Effector memory CD8-positive, alpha-beta T cell (primary cell): ENCODE results near the gene ADPRM.
"Not testable (repeated sequence)": the region's sequence is repeated elsewhere in the genome, so short reads cannot be mapped to it uniquely, and the experiment has no call there.

Experiments used
- ATAC-seq: fragments of 150-1000 bp; cut with Tn5 transposase; replicated peaks from 2 replicates; pipeline ENCODE4 v1.10.0; 2021; ENCODE audit warnings: mild to moderate bottlenecking, moderate library complexity
- DNase-seq, 3 experiments: peaks; one replicate each; pipeline ENCODE4 v3.0.0; 2021
- H3K27ac Mint-ChIP-seq, 2 donors: one replicate each; pipeline ENCODE4 v1.8.0; 2022; ENCODE audit warnings: mild to moderate bottlenecking in 2 of 2, mixed read lengths in 2 of 2, moderate library complexity in 2 of 2
- H3K27me3 Mint-ChIP-seq, 2 donors: one replicate each; pipeline ENCODE4 v1.8.0; 2022; ENCODE audit warnings: mixed read lengths in 2 of 2
- H3K36me3 Mint-ChIP-seq: one replicate; pipeline ENCODE4 v1.8.0; 2022; ENCODE audit warnings: mild to moderate bottlenecking, moderate library complexity, mixed read lengths; ENCODE audit not compliant: insufficient read depth
- H3K4me1 Mint-ChIP-seq, 2 donors: one replicate each; pipeline ENCODE4 v1.8.0; 2022; ENCODE audit warnings: low read depth in 2 of 2, mixed read lengths in 2 of 2
- H3K4me3 Mint-ChIP-seq, 2 donors: one replicate each; pipeline ENCODE4 v1.8.0; 2022; ENCODE audit warnings: mild to moderate bottlenecking in 2 of 2, mixed read lengths in 2 of 2, moderate library complexity in 2 of 2
- H3K9me3 Mint-ChIP-seq, 2 donors: one replicate each; pipeline ENCODE4 v1.8.0; 2022; ENCODE audit warnings: mixed read lengths in 2 of 2

ADPRM gene

GRCh38 chr17:10668775-10669174 lies 28.6 kb upstream of the ADPRM start:
- H3K4me3 Mint-ChIP-seq, result no peak overlapping the region
- DNase-seq, result no peak
- H3K27me3 Mint-ChIP-seq, result no peaks in the 10 kb centered on the region
- H3K36me3 Mint-ChIP-seq, result peaks cover 6% of the 10 kb centered on the region
- H3K4me1 Mint-ChIP-seq, result no peaks in the 10 kb centered on the region
- no peaks in the 10 kb centered on the region for H3K9me3 Mint-ChIP-seq
- no peak for ATAC-seq
- no peak overlapping the region for H3K27ac Mint-ChIP-seq

GRCh38 chr17:10673312-10673711 lies 24.1 kb upstream of the ADPRM start:
- peaks cover 18% of the 10 kb centered on the region for H3K36me3 Mint-ChIP-seq
- no peaks in the 10 kb centered on the region for H3K27me3 Mint-ChIP-seq
- no peaks in the 10 kb centered on the region for H3K4me1 Mint-ChIP-seq
- no peak for ATAC-seq
- no peaks in the 10 kb centered on the region for H3K9me3 Mint-ChIP-seq
- no peak overlapping the region for H3K4me3 Mint-ChIP-seq
- no peak for DNase-seq
- no peak overlapping the region for H3K27ac Mint-ChIP-seq

GRCh38 chr17:10674704-10675103 lies 22.7 kb upstream of the ADPRM start:
- Mint-ChIP-seq H3K9me3 (no peaks in the 10 kb centered on the region), H3K27me3 (no peaks in the 10 kb centered on the region), H3K27ac (no peak overlapping the region), H3K4me1 (no peaks in the 10 kb centered on the region), H3K36me3 (peaks cover 26% of the 10 kb centered on the region), H3K4me3 (no peak overlapping the region)
- ATAC-seq (no peak), DNase-seq (no peak)

GRCh38 chr17:10681866-10682446 lies 15.4 kb upstream of the ADPRM start:
- Mint-ChIP-seq H3K4me3 (no peak overlapping the region), H3K27ac (peak overlapping the region in 1 of 2 donors; percentile 14), H3K27me3 (no peaks in the 10 kb centered on the region), H3K9me3 (no peaks in the 10 kb centered on the region), H3K36me3 (peaks cover 59% of the 10 kb centered on the region), H3K4me1 (peaks cover 2 to 4% of the 10 kb centered on the region in 2 donors)
- ATAC-seq (no peak), DNase-seq (no peak)

GRCh38 chr17:10683853-10684252 lies 13.5 kb upstream of the ADPRM start:
- peaks cover 61% of the 10 kb centered on the region for H3K36me3 Mint-ChIP-seq
- H3K4me1 Mint-ChIP-seq, result peaks cover 2 to 9% of the 10 kb centered on the region in 2 donors
- peak overlapping the region in 1 of 2 donors; percentile 4 for H3K27ac Mint-ChIP-seq
- H3K9me3 Mint-ChIP-seq, result no peaks in the 10 kb centered on the region
- DNase-seq (no peak), ATAC-seq (no peak)
- H3K27me3 Mint-ChIP-seq, result no peaks in the 10 kb centered on the region
- H3K4me3 Mint-ChIP-seq, result no peak overlapping the region

GRCh38 chr17:10687499-10687898 lies 9.9 kb upstream of the ADPRM start:
- Mint-ChIP-seq H3K27me3 (no peaks in the 10 kb centered on the region), H3K4me3 (no peak overlapping the region), H3K27ac (no peak overlapping the region), H3K4me1 (peaks cover 10 to 26% of the 10 kb centered on the region in 2 donors), H3K9me3 (no peaks in the 10 kb centered on the region), H3K36me3 (peaks cover 73% of the 10 kb centered on the region)
- ATAC-seq (no peak), DNase-seq (no peak)

- not testable (repeated sequence) for ATAC-seq, DNase-seq, H3K27me3 Mint-ChIP-seq, H3K9me3 Mint-ChIP-seq
- Mint-ChIP-seq H3K4me1 (peaks cover 17 to 50% of the 10 kb centered on the region in 2 donors), H3K36me3 (peaks cover 23% of the 10 kb centered on the region), H3K4me3 (peak overlapping the region; percentile 91 to 98), H3K27ac (peak overlapping the region in 1 of 2 donors; percentile 98)
These were observed 1.5 kb upstream of the ADPRM start for GRCh38 chr17:10695875-10696407.

- no peak for DNase-seq
- H3K4me1 Mint-ChIP-seq, result peaks cover 21 to 54% of the 10 kb centered on the region in 2 donors
These were observed 863 bp downstream of the ADPRM start for GRCh38 chr17:10698096-10698818.

GRCh38 chr17:10699856-10700255 lies 2.5 kb downstream of the ADPRM start:
- no peaks in the 10 kb centered on the region for H3K9me3 Mint-ChIP-seq
- ATAC-seq, result no peak
- DNase-seq, result no peak
- peaks cover 19 to 59% of the 10 kb centered on the region in 2 donors for H3K4me1 Mint-ChIP-seq
- peak overlapping the region; percentile 38 to 66 for H3K4me3 Mint-ChIP-seq
- H3K36me3 Mint-ChIP-seq, result peaks cover 3% of the 10 kb centered on the region
- H3K27me3 Mint-ChIP-seq, result no peaks in the 10 kb centered on the region
- H3K27ac Mint-ChIP-seq, result peak overlapping the region in 1 of 2 donors; percentile 70

More at GRCh38 chr17:10698096-10698818, 863 bp downstream of the ADPRM start:
- Mint-ChIP-seq H3K9me3 (no peaks in the 10 kb centered on the region), H3K27ac (peak overlapping the region; percentile 93 to 98), H3K4me3 (peak overlapping the region; percentile 91 to 98), H3K27me3 (no peaks in the 10 kb centered on the region), H3K36me3 (peaks cover 7% of the 10 kb centered on the region)
- no peak for ATAC-seq

- Mint-ChIP-seq H3K27ac (peak overlapping the region in 1 of 2 donors; percentile 52), H3K4me3 (no peak overlapping the region), H3K36me3 (peaks cover 23% of the 10 kb centered on the region), H3K27me3 (no peaks in the 10 kb centered on the region), H3K4me1 (peaks cover 19 to 55% of the 10 kb centered on the region in 2 donors), H3K9me3 (no peaks in the 10 kb centered on the region)
- no peak for ATAC-seq
- DNase-seq, result no peak
These were observed 5.2 kb downstream of the ADPRM start for GRCh38 chr17:10702574-10702973.

GRCh38 chr17:10705727-10706126 lies 8.3 kb downstream of the ADPRM start:
- ATAC-seq (no peak), DNase-seq (no peak)
- H3K36me3 Mint-ChIP-seq, result peaks cover 44% of the 10 kb centered on the region
- peak overlapping the region in 1 of 2 donors; percentile 3 for H3K27ac Mint-ChIP-seq
- H3K27me3 Mint-ChIP-seq, result no peaks in the 10 kb centered on the region
- no peaks in the 10 kb centered on the region for H3K9me3 Mint-ChIP-seq
- H3K4me1 Mint-ChIP-seq, result peaks cover 13 to 33% of the 10 kb centered on the region in 2 donors
- H3K4me3 Mint-ChIP-seq, result no peak overlapping the region

GRCh38 chr17:10713318-10713717 lies 15.9 kb downstream of the ADPRM start:
- Mint-ChIP-seq H3K4me1 (no peaks in the 10 kb centered on the region), H3K27me3 (no peaks in the 10 kb centered on the region), H3K36me3 (peaks cover 27% of the 10 kb centered on the region), H3K9me3 (no peaks in the 10 kb centered on the region), H3K4me3 (no peak overlapping the region), H3K27ac (no peak overlapping the region)
- no peak for ATAC-seq
- no peak for DNase-seq

- no peak overlapping the region for H3K27ac Mint-ChIP-seq
- H3K9me3 Mint-ChIP-seq, result no peaks in the 10 kb centered on the region
- H3K36me3 Mint-ChIP-seq, result peaks cover 6% of the 10 kb centered on the region
- ATAC-seq (no peak), DNase-seq (no peak)
- H3K4me3 Mint-ChIP-seq, result no peak overlapping the region
- no peaks in the 10 kb centered on the region for H3K4me1 Mint-ChIP-seq
- H3K27me3 Mint-ChIP-seq, result no peaks in the 10 kb centered on the region
These were observed 18.8 kb downstream of the ADPRM start for GRCh38 chr17:10716218-10716617.

GRCh38 chr17:10718547-10718946 lies 21.2 kb downstream of the ADPRM start:
- Mint-ChIP-seq H3K4me3 (no peak overlapping the region), H3K27ac (no peak overlapping the region), H3K9me3 (no peaks in the 10 kb centered on the region), H3K36me3 (peaks cover 3% of the 10 kb centered on the region), H3K27me3 (no peaks in the 10 kb centered on the region), H3K4me1 (no peaks in the 10 kb centered on the region)
- DNase-seq (no peak), ATAC-seq (no peak)
